ENCODE data around the gene OPCML.

DNA sequence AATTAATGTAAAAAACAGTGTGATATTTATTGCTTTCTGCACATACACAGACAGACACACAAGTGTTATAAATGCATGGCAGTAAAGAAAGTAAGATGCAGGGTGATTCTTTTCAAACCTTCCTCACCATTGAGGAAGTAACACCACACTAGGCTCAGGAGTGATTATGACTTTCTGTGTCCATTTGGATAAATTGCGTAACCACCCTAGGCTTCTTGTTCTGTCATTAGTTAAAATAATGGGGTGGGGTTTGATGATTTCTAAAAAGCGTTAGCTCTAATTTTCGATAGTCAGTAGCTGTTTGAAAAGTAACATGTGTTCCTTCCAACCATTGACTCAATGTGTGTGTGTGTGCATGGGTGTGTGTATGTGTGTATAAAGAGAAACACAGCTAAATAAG is 1081.7 kb downstream of the OPCML start:
- TF ChIP-seq CTCF (IDR thresholded peaks at IDR 0.05): no peak
- no peak for TF ChIP-seq EP300 (IDR thresholded peaks at IDR 0.05)
- TF ChIP-seq POLR2AphosphoS5 (IDR thresholded peaks at IDR 0.05): no peak

Measured in suprapubic skin (tissue), 4 donors.